ENCODE measurements around the gene FBRSL1.

Gene FBRSL1

GRCh38 chr12:132518354-132518992, 28.5 kb downstream of the FBRSL1 start:
- Histone ChIP-seq H3K4me1 (ENCODE audit: insufficient read depth, low read length) (no peaks in the 10 kb centered on the region), H3K9ac (ENCODE audit: low read depth, low read length) (no peak overlapping the region), H3K9me3 (ENCODE audit: control insufficient read depth, insufficient read depth, low read length) (no peaks in the 10 kb centered on the region), H3K36me3 (ENCODE audit: insufficient read depth, low read length) (no peaks in the 10 kb centered on the region)

GRCh38 chr12:132520421-132521199, 30.7 kb downstream of the FBRSL1 start:
- no peaks in the 10 kb centered on the region for H3K4me1 ChIP-seq (ENCODE audit: insufficient read depth, low read length)
- no peak overlapping the region for H3K9ac ChIP-seq (ENCODE audit: low read depth, low read length)
- H3K9me3 ChIP-seq (ENCODE audit: control insufficient read depth, insufficient read depth, low read length) = no peaks in the 10 kb centered on the region
- no peaks in the 10 kb centered on the region for H3K36me3 ChIP-seq (ENCODE audit: insufficient read depth, low read length)

DNA sequence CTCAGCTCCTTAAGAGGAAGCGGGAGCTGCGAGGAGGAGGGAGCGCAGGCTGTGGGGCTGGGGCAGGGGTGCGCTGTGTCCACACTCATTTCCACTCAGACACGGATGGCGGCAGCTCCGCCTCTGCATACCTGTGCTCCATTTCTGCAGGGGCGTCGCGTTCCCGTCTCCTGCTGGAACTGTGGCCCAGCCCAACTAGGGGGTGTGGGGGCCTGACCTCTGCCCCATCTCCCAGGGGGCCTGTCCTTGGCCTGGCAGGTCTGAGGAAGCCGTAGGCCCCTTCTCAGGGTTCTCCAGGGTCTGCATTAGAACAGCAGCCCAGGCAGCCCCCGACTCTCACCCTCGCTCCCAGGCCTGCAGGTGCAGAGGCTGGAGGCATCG, 31.2 kb downstream of the FBRSL1 start:
- no peak overlapping the region for H3K9ac ChIP-seq (ENCODE audit: low read depth, low read length)
- H3K36me3 ChIP-seq (ENCODE audit: insufficient read depth, low read length) = no peaks in the 10 kb centered on the region
- no peaks in the 10 kb centered on the region for H3K9me3 ChIP-seq (ENCODE audit: control insufficient read depth, insufficient read depth, low read length)
- no peaks in the 10 kb centered on the region for H3K4me1 ChIP-seq (ENCODE audit: insufficient read depth, low read length)

GRCh38 chr12:132521712-132522292, 31.9 kb downstream of the FBRSL1 start:
- H3K9me3 ChIP-seq (ENCODE audit: control insufficient read depth, insufficient read depth, low read length) = no peaks in the 10 kb centered on the region
- H3K9ac ChIP-seq (ENCODE audit: low read depth, low read length) = no peak overlapping the region
- H3K36me3 ChIP-seq (ENCODE audit: insufficient read depth, low read length) = no peaks in the 10 kb centered on the region
- H3K4me1 ChIP-seq (ENCODE audit: insufficient read depth, low read length) = no peaks in the 10 kb centered on the region

- no peaks in the 10 kb centered on the region for H3K36me3 ChIP-seq (ENCODE audit: insufficient read depth, low read length)
- no peaks in the 10 kb centered on the region for H3K9me3 ChIP-seq (ENCODE audit: control insufficient read depth, insufficient read depth, low read length)
- H3K9ac ChIP-seq (ENCODE audit: low read depth, low read length) = no peak overlapping the region
- no peaks in the 10 kb centered on the region for H3K4me1 ChIP-seq (ENCODE audit: insufficient read depth, low read length)
Measured at GRCh38 chr12:132522592-132523380, 32.8 kb downstream of the FBRSL1 start.

DNA sequence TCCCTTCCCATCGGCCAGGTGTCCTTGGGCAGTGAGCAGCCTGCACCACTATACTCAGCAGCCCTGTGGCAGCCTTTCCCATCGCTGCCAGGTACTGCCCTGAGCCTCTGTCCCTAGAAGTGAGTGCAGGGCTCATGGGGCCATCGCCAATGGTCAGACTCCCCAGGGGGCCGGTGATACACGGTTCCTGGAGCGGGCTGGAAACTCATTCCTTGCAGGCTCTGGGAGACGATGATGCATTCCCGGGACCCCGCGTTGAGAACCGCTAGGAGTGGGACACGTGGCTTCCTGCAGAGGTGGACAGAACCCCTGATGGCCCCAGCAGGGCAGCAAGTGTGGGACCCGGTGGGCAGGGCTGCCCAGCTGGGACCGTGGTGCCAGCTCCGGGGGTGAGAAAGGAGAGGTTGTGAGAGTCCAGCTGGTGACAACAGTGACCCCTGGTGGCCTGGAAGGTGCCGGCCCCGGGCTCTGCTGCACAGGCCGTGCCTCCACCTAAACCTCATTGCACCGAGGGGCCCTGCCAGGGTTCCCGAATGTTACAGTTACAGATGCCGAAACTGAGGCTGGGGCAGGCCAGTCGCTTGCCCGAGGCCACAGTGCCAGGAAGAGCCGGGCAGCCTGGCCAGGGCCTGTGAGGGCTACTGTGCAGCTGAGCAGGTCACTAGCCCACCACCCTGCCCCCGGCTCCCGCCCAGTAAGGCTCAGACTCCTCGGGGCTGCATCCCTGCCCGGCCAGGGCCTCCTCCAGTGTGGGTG, 33.8 kb downstream of the FBRSL1 start:
- no peaks in the 10 kb centered on the region for H3K9me3 ChIP-seq (ENCODE audit: control insufficient read depth, insufficient read depth, low read length)
- no peak overlapping the region for H3K9ac ChIP-seq (ENCODE audit: low read depth, low read length)
- H3K4me1 ChIP-seq (ENCODE audit: insufficient read depth, low read length) = no peaks in the 10 kb centered on the region
- H3K36me3 ChIP-seq (ENCODE audit: insufficient read depth, low read length) = no peaks in the 10 kb centered on the region

DNA sequence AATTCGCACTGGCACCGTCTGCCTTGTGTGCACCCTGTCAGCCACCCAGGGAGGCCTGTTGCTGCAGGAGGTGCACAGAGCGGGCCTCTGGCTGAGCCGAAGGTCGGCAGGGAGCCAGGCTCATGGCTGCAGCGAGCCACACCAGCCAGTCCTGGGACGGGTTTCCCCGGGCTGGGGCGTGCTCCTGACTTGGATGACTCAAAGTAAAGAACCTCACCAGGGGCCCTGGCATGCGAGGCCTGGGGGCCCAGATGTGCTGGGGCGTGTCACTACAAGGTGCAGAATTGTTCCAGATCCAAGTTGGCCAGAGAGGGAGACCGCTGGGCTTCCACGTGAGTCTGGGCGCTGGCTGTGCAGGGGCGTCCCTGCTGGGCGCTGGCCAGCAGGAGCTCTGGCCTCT, 34.5 kb downstream of the FBRSL1 start:
- no peaks in the 10 kb centered on the region for H3K4me1 ChIP-seq (ENCODE audit: insufficient read depth, low read length)
- no peaks in the 10 kb centered on the region for H3K36me3 ChIP-seq (ENCODE audit: insufficient read depth, low read length)
- no peaks in the 10 kb centered on the region for H3K9me3 ChIP-seq (ENCODE audit: control insufficient read depth, insufficient read depth, low read length)
- no peak overlapping the region for H3K9ac ChIP-seq (ENCODE audit: low read depth, low read length)

DNA sequence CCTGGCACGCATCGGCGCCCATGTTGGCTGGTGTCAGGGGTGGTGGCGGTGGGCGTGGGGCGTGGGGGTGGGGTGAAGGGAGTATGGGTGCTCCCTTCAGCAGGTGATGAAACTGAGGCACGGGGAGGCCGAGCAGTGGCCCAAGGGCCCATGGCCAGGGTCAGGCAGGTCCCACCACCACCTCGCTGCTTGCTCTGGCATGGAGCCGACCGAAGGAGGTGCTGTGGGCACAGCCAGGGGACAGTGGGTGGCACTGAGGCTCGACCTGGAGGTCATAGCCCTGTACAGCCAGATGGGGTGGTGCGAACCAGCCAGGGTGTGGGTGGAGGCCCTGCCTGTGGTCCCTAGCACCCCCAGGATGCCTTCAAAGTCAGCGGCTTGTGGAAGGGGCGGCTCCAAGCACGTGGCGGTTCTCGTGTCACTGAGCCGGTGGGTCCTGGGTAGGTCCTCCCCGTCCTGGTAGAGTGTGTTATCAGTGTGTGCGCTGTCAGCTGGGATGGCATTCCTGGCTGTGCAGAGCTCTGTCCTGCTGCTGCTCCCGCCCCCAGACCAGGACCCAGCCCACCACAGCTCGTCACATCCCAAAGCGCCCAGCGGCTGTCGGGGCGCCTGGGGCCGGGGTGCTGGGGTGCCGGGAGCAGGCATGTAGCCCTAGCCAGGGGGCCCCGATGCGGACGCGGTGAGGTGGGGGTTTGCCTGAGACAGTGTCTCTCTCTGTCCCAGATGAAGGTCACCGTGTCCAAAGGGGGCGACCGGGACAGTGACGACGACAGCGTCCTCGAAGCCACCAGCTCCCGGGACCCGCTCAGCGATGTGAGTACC, 35.3 kb downstream of the FBRSL1 start:
- no peaks in the 10 kb centered on the region for H3K36me3 ChIP-seq (ENCODE audit: insufficient read depth, low read length)
- 0 out of 2 replicates have a peak, but pooled peaks cover 3% of the 10 kb centered on the region for H3K9me3 ChIP-seq (ENCODE audit: control insufficient read depth, insufficient read depth, low read length)
- H3K4me1 ChIP-seq (ENCODE audit: insufficient read depth, low read length) = no peaks in the 10 kb centered on the region
- no peak overlapping the region for H3K9ac ChIP-seq (ENCODE audit: low read depth, low read length)

GRCh38 chr12:132525833-132526455, 36.0 kb downstream of the FBRSL1 start:
- Histone ChIP-seq H3K9me3 (ENCODE audit: control insufficient read depth, insufficient read depth, low read length) (0 out of 2 replicates have a peak, but pooled peaks cover 3% of the 10 kb centered on the region), H3K9ac (ENCODE audit: low read depth, low read length) (no peak overlapping the region)

GRCh38 chr12:132527186-132527882, 37.4 kb downstream of the FBRSL1 start:
- peaks cover 16% of the 10 kb centered on the region for H3K9me3 ChIP-seq (ENCODE audit: control insufficient read depth, insufficient read depth, low read length)
- no peak overlapping the region for H3K9ac ChIP-seq (ENCODE audit: low read depth, low read length)
- no peaks in the 10 kb centered on the region; the same call in 1 of the 2 replicates for H3K36me3 ChIP-seq (ENCODE audit: insufficient read depth, low read length)
- H3K4me1 ChIP-seq (ENCODE audit: insufficient read depth, low read length) = no peaks in the 10 kb centered on the region

More at GRCh38 chr12:132525833-132526455, 36.0 kb downstream of the FBRSL1 start:
- H3K4me1 ChIP-seq (ENCODE audit: insufficient read depth, low read length) = no peaks in the 10 kb centered on the region
- H3K36me3 ChIP-seq (ENCODE audit: insufficient read depth, low read length) = no peaks in the 10 kb centered on the region

- H3K4me1 ChIP-seq (ENCODE audit: insufficient read depth, low read length) = no peaks in the 10 kb centered on the region
- no peaks in the 10 kb centered on the region; the same call in 1 of the 2 replicates for H3K36me3 ChIP-seq (ENCODE audit: insufficient read depth, low read length)
- peaks cover 16% of the 10 kb centered on the region for H3K9me3 ChIP-seq (ENCODE audit: control insufficient read depth, insufficient read depth, low read length)
- H3K9ac ChIP-seq (ENCODE audit: low read depth, low read length) = no peak overlapping the region
Measured at GRCh38 chr12:132527883-132528264, 37.9 kb downstream of the FBRSL1 start.

DNA sequence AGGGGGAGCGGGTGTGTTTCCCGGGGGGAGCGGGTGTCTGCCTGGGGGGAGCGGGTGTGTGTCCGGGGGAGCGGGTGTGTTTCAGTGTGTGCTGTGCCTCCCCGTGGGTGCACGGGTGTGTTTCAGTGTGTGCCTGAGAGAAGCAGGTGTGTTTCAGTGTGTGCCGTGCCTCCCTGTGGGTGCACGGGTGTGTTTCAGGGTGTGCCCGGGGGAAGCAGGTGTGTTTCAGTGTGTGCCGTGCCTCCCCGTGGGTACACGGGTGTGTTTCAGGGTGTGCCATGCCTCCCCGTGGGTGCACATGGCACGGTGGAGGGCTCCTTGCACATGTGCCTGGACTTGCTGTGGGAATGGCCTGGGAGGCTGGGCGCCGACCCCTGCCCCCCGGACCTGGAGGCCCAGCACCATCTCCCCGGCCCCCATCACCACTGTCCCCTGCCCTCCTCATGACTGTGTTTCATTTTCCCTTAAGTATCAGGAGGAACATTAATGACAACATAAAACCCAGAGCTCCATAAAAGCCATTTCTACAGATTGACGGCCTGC, 38.7 kb downstream of the FBRSL1 start:
- Histone ChIP-seq H3K4me1 (ENCODE audit: insufficient read depth, low read length) (no peaks in the 10 kb centered on the region), H3K9me3 (ENCODE audit: control insufficient read depth, insufficient read depth, low read length) (peaks cover 20% of the 10 kb centered on the region), H3K9ac (ENCODE audit: low read depth, low read length) (no peak overlapping the region), H3K36me3 (ENCODE audit: insufficient read depth, low read length) (no peaks in the 10 kb centered on the region; the same call in 1 of the 2 replicates)

Measured in ES-I3 (cell line).